Measurements from ENCODE around the gene BCKDHB.

BCKDHB gene

DNA sequence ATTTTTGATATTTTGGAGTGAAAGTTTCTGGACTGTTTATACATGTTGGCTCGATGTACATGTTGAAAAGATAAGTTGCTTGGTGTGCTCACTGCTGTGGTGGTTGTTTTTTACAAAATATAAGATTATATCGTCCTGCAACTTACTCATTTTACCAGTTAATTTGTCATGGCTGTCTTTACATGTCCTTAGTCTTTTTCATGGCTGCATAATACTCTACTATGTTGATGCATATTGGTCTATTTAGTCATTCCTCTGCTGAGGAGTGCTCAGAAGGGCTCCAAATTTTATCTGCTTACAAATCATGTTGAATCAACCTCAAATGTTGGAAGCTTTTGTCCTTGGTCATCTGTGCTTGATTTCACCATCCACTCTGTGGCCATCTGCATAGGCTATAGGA lies 164.6 kb downstream of the BCKDHB start:
- no peak for DNase-seq (ENCODE audit: low spot score)

DNA sequence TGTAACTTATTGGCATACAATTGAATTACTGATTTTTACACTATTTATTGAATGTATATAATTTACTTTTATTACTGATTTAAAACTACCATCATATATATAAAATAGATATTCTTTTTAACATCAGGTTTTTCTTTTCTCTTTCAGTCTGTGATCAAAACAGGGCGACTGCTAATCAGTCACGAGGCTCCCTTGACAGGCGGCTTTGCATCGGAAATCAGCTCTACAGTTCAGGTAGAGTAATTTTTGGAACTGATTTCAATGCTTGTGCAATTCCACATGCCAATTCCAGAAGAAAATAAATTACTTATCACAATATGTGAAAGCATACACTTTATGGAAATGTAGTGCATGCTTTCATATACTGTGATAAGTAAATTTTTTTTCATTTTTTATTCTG lies 166.5 kb downstream of the BCKDHB start:
- H3K4me3 ChIP-seq: no peak overlapping the region
- DNase-seq (ENCODE audit: low spot score): no peak
- TF ChIP-seq, protein P1, sequence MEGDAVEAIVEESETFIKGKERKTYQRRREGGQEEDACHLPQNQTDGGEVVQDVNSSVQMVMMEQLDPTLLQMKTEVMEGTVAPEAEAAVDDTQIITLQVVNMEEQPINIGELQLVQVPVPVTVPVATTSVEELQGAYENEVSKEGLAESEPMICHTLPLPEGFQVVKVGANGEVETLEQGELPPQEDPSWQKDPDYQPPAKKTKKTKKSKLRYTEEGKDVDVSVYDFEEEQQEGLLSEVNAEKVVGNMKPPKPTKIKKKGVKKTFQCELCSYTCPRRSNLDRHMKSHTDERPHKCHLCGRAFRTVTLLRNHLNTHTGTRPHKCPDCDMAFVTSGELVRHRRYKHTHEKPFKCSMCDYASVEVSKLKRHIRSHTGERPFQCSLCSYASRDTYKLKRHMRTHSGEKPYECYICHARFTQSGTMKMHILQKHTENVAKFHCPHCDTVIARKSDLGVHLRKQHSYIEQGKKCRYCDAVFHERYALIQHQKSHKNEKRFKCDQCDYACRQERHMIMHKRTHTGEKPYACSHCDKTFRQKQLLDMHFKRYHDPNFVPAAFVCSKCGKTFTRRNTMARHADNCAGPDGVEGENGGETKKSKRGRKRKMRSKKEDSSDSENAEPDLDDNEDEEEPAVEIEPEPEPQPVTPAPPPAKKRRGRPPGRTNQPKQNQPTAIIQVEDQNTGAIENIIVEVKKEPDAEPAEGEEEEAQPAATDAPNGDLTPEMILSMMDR (IDR thresholded peaks at IDR 0.05): no peak
- no peak overlapping the region for H3K27ac ChIP-seq

More for the DNA sequence above, 164.6 kb downstream of the BCKDHB start:
- no peak overlapping the region for H3K27ac ChIP-seq
- TF ChIP-seq, protein P1 (IDR thresholded peaks at IDR 0.05): no peak
- H3K4me3 ChIP-seq: no peak overlapping the region

DNA sequence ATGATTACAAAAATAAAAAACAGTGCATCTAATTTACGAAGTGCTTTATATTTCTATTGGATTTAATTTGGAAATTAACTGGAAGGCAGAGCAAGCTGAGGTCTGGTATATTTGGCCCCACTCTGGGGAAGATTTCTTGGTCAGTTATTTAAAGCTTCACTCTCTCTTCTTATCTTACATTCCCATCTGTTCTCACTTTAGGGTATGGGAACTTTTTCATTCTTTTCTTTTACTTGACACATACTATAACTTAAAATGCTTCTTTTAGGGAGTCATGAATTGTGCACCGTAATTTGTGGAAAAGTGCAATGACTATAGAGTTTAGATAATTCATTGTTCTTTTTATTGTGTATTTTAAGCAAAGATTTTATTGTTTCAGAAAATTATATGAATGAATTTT lies 170.4 kb downstream of the BCKDHB start:
- H3K27ac ChIP-seq: no peak overlapping the region
- H3K4me3 ChIP-seq: no peak overlapping the region
- TF ChIP-seq, protein P1 (IDR thresholded peaks at IDR 0.05): no peak
- DNase-seq (ENCODE audit: low spot score): no peak

DNA sequence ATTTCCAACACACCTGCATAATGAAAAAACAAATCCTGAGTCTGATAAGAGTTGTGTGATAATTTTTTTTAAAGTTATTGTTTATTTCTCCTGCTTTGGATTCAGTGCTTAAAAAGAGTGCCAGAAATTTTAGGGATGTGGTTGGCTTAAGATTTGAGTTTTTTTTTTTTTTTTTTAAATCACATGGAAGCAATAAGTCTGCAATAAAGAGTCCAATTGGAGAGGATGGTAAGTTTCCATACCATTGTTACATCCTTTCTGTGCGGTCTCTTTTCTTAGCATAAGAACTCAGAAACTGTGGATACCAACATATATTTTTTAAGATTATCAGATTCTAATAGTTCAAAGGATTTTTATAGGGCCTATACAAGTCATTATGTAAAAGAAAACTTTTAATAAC lies 171.0 kb downstream of the BCKDHB start:
- H3K4me3 ChIP-seq: no peak overlapping the region
- TF ChIP-seq, protein P1 (IDR thresholded peaks at IDR 0.05): no peak
- DNase-seq (ENCODE audit: low spot score): no peak
- no peak overlapping the region for H3K27ac ChIP-seq

DNA sequence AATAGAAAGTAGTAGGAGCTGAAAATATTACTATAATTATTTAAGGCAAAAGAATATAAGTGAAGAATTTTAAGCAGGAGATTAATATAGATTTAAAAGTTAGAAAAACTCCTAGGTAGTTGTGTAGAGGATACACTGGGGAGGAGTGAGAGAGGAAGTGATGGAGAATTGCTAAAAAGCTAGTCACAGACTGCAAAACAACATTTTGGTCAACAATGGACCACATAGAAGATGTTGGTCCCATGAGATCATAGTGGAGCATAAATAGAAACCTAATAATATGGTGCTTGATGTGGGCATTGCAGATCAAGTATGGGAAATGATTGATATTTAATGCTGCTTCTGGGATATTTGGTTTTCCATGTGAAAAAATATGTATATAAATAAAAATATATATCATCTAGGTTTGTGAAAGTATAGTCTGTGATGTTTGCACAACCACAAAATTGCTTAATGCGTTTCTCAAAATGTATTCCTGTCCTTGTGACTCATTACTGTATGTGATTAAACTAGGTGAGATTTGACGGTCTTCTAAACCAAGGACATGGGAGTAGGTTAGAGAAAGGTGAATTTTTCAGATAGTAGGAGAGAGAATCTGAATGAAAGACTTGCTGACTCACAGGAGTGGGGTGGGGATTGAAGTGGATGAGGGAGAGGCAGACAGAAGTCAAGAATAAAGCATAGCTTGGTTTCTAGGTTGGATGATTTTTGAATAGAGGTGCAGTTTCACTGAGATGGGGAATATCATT lies 174.0 kb downstream of the BCKDHB start:
- no peak overlapping the region for H3K27ac ChIP-seq
- no peak overlapping the region for H3K4me3 ChIP-seq
- DNase-seq (ENCODE audit: low spot score): no peak
- TF ChIP-seq, protein P1 (IDR thresholded peaks at IDR 0.05): no peak

DNA sequence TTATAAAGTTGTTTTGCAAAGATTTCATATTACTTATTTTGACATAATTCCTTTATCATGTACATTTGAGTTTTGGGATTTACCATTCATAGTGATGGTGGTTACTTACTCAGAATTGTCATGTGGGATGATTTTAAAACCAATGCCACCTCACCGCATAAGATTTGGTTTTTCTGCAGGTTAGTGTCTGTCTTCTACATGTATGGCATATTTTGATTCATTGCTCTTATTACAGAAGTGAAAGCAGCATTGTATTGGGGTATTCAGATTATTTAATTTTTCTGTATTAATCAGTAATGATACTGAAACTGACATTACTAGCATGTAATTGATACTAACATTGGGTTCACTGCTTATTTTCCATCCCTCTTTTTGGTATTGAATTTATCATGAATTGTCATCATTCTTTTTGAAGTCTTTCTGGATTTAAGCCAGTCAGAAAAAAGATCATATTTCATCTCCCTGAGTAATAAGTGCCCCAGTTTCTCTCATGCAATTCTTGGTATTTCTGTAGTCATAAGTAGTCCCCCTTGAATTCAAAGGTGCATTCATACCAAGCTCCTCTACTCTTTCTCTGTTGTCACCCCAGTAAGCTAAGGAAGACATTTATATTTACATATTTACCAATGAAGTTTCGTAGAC lies 176.6 kb downstream of the BCKDHB start:
- Histone ChIP-seq H3K27ac (no peak overlapping the region), H3K4me3 (no peak overlapping the region)
- DNase-seq (ENCODE audit: low spot score): no peak
- TF ChIP-seq, protein P1 (IDR thresholded peaks at IDR 0.05): no peak

DNA sequence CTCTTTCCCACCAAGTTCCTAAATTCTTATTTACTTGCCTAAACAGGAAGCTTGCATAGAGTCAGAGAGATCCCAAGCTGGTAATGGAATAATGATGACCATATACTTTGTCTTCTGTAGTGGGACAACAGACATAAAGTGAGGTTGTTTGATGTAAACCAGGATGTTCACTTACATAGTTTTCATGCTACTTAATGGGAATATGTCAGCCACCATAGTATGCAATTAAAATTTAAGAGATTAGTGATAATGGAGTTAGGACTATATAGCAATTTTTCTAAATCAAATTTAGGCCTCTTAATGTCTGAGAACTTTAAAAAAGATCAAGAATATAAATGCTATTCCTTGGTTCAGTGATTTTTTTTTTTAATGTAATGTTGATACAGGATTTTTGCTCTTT lies 180.6 kb downstream of the BCKDHB start:
- DNase-seq (ENCODE audit: low spot score): no peak
- no peak overlapping the region for H3K27ac ChIP-seq
- TF ChIP-seq, protein P1 (IDR thresholded peaks at IDR 0.05): no peak
- H3K4me3 ChIP-seq: no peak overlapping the region

Measured in coronary artery (tissue), 2 donors.